Fibroblast of skin of right quadriceps (primary cell): Measurements from ENCODE around the gene LKAAEAR1.

Experiments used
- DNase-seq: peaks from one replicate; pipeline ENCODE4 v3.0.0-alpha.2; 2013

The LKAAEAR1 gene

GRCh38 chr20:64065062-64065973, 18.9 kb downstream of the LKAAEAR1 start:
- DNase-seq, result no peak

DNA sequence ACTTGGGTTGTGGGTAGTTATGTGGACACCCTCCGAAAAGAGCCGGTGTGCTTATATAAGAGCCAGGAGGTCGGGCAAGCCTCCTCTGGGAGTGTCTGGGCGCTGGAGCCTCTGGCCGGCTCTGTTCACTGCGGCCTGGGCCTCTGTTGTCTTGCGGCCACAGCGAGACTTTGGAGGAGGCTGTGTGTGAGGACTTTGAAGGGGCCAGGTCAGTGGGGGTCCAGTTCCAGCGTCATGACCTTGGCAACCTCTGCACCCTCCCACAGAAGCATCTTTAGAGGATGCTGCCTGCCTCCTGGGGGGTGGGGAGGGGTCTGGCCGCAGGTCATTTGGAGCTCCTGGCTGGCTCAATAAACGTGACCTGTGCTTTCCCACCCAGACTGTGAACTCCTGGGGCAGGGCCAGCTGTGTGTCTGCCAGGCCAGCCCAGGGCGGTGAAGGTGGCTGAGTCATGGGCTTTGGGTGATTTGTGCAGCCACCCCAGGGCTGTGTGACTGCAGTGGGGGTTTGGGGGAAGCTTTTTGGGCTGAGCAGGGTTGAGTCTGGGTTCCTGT, 20.0 kb downstream of the LKAAEAR1 start:
- no peak for DNase-seq

DNA sequence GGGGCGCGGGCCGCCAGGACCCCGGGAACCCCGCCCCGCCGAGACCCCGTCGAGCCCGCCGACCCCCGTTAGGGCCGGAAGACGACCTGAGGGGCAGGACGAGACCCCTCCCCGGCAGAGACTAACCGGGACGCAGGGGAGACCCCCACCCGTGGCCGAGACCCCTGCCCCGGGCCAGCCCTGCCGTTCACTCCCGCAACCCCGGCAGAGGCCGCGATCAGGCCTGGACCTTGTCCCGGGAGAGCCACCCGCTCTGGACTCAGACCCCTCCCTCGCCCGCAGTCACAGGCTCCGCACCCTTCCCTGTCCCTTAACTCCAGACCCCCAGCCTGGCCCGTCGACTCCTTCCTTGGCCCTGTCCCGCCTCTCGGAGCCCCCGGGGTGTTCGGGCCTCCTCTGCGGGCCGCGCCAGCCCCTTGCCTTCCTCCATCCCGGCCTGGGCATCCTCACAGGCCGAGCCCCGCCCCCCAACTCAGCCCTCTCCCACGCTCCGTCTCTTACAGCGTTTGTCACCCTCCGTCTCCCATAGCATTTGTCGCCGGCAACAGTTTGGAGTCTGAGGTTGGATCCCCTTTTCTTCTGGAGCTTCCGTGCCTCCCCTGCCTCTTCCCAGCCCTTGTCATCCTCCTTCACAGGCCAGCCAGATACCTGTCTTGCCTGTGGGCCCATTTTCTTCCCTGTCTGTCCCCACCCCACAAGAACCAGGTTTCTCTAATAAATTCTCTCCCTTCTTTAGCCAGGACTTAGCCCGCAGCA, 20.6 kb downstream of the LKAAEAR1 start:
- no peak for DNase-seq

- DNase-seq, result peak; percentile 95
These were observed 21.4 kb downstream of the LKAAEAR1 start, which contains the start of gene TCEA2 for GRCh38 chr20:64062596-64063388. TCEA2 (plus strand) TSS chr20:64063198; CDS start chr20:64063313, 115 bp downstream.

- DNase-seq, result no peak
These were observed 22.0 kb downstream of the LKAAEAR1 start for GRCh38 chr20:64062276-64062595.

DNA sequence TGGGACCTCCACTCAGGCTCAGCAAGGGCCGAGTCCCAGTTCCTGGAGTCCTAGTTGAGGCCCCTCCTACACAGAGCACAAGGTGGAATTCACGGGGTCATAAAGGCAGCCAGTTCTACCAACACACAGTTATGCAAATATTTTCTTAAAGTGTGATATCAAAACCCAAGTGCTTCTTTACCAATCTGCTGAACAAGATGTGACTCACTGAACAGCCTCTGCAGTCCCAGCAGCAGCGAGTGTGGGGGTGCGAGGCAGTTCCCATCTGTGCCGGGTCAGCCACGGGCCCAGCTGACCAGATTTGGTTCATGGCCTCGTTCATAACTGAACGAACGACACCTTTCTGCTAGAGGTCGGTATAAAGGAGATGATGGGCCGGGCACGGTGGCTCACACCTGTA, 25.7 kb downstream of the LKAAEAR1 start:
- DNase-seq, result no peak

- peak; percentile 54 for DNase-seq
These were observed 26.3 kb downstream of the LKAAEAR1 start for GRCh38 chr20:64057628-64058498.

- DNase-seq, result no peak
These were observed 27.1 kb downstream of the LKAAEAR1 start for GRCh38 chr20:64056889-64057627.

DNA sequence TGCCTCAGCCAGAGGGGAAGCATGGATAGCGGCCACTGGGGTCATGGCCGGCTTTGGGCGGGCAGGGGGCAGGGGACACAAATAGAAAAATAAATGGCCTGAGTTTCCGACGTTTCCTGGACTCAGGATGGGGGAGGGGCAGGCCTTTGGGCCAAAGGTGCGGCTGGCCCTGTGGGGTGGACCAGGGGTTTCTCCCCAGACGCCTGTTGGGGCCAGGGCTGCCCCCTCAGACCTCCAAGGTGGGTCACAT, 27.6 kb downstream of the LKAAEAR1 start:
- DNase-seq, result no peak

DNA sequence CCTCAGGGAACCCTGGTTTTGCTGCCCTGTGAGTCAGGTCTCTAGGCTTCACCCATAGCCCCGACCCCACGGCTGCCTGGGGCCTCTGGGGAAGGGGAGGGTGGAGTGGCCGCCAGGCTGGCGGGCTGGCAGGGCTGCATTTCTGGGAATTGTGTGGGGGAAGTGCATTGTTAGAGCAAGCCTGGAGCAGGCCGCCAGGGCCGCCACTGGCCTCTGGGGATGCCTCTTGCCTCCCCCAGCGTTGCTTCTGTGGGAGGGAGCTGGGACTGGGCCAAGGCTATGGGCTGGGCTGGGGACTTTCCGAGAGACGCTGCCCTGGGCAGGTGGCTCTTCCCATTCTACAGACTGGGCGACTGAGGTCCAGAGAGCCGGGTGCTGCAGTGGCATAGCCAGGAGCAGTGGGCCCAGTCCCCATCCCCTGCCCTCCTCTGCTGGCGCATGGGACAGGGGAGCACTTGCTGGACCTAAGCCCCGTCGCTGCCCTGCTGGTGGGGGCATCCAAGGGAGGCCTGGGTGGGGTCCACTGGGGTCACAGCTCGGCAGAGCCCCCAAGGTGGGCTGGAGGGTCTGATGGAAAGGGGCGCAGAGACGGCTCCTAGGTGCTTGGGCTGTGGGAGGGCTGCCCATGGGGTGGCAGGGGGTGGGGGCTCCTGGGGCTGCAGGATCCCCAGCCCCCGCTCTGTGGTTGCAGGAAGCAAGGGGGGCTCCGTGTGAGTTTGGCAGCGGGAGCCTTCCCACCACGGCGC, 28.1 kb downstream of the LKAAEAR1 start:
- peak; percentile 36 for DNase-seq

DNA sequence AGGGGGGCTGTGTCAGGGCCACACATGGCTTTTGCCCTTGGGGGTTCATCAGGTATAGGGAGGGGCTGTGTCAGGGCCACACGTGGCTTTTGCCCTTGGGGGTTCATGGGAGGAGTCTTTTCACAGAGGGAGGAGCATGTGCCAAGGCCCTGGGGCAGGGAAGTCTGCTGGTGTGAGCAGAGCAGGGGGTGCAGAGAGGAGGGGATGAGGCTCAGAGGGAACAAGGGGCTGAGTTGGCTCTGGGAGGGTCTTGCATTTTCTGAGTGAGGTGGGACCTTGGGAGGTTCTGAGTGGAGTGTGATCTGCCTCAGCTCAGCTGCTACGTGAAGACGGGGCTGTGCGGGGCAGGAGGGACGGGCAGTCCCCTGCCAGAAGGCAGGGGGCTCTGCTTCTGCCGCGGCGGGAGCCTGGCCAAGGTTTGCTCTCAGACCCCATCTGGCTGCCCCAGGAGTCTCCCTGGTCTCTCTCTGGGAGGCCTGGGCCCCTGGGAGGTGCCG, 28.8 kb downstream of the LKAAEAR1 start:
- no peak for DNase-seq

GRCh38 chr20:64053841-64054661, 30.1 kb downstream of the LKAAEAR1 start:
- DNase-seq, result peak; percentile 53

GRCh38 chr20:64052987-64053840, 31.0 kb downstream of the LKAAEAR1 start:
- no peak for DNase-seq

- no peak for DNase-seq
These were observed 31.9 kb downstream of the LKAAEAR1 start for GRCh38 chr20:64052326-64052722.

GRCh38 chr20:64051561-64052325, 32.5 kb downstream of the LKAAEAR1 start:
- no peak for DNase-seq

DNA sequence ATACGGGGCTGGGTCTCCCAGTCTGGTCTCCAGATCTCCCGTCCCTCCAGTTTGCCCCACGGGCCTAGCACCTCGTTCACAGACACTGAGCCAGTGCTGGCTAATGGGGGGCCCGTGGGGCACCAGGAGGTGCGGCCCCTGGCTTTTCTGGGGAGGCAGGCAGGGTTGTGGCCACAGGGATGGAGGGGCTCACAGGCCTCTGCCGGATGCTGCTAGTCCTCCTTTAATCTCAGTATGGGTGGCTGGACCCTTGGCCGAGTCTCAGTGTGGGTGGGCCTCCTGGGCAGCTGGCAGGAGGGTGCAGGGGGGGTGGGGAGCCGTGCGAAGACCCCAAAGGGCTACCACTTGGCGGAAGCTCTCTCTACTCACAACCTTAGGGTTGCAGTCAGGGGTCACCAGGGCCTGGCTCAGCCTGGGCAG, 33.2 kb downstream of the LKAAEAR1 start:
- no peak for DNase-seq

- no peak for DNase-seq
These were observed 33.8 kb downstream of the LKAAEAR1 start for GRCh38 chr20:64050261-64051032.
